GM18517 (cell line): ENCODE data around the gene OSM.

Experiments
- ATAC-seq: cut with Tn5 transposase; IDR thresholded peaks from one replicate; pipeline ENCODE4 v1.9.1; 2021; ENCODE audit warnings: mild to moderate bottlenecking, moderate library complexity; ENCODE audit not compliant: unreplicated experiment

The OSM gene

GRCh38 chr22:30212996-30213441 lies 53.6 kb downstream of the OSM start:
- no peak for ATAC-seq
